Measurements from ENCODE around the gene TLL2. TPM values are rescaled to one million over a fixed set of nuclear protein-coding genes. Genes with fewer than 3 reads are reported as not detected.

Gene TLL2
- total and polyA plus RNA-seq, 4 donors, result 0.12 to 0.36 TPM; not detected in 2

DNA sequence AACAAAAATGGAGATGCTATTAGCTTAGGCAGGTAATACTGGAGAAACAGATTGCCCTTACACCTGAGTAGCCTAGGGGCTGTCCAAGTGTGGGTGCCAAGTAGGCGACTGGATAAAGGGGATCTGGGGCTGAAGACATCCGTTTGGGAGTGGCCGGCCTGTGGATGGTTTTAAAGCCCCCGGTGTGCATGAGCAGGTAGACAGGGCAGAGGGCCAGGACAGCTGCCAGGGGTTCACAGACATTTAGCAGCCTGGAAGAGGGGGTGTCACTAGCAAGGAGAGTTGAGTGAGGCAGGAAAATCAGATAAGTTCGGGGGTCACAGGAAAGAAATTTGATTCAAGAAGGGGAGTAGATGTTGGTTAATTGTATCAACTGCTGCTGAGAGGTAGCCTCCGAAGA lies 153.4 kb downstream of the TLL2 start:
- H3K9me3 ChIP-seq (ENCODE audit: control insufficient read depth, low read length), result no peaks in the 10 kb centered on the region
- intact Hi-C loops (cut with DNase I), result no loop called here
- ATAC-seq (ENCODE audit: low FRiP score) (no peak), DNase-seq (no peak)
- no peaks in the 10 kb centered on the region for H3K27me3 ChIP-seq (ENCODE audit: control insufficient read depth in 1 of 2, insufficient read depth in 2 of 2, low read length in 1 of 2)
- no peaks in the 10 kb centered on the region for H3K4me1 ChIP-seq (ENCODE audit: control insufficient read depth in 1 of 2, insufficient read depth in 2 of 2, low read length in 2 of 2)
- H3K27ac ChIP-seq (ENCODE audit: low read depth in 1 of 2, low read length in 2 of 2), result no peak overlapping the region
- no peaks in the 10 kb centered on the region for H3K36me3 ChIP-seq (ENCODE audit: control insufficient read depth in 1 of 2, insufficient read depth in 2 of 2, low read length in 1 of 2)
- no peak overlapping the region for H3K4me3 ChIP-seq (ENCODE audit: low read length in 2 of 2)
- 94 to 95% methylated on average over 6 of the region's 6 CpGs for WGBS, 2 donors

GRCh38 chr10:96359616-96360015 lies 154.1 kb downstream of the TLL2 start:
- Histone ChIP-seq H3K4me3 (ENCODE audit: low read length in 2 of 2) (no peak overlapping the region), H3K27ac (ENCODE audit: low read depth in 1 of 2, low read length in 2 of 2) (no peak overlapping the region), H3K36me3 (ENCODE audit: control insufficient read depth in 1 of 2, insufficient read depth in 2 of 2, low read length in 1 of 2) (no peaks in the 10 kb centered on the region), H3K27me3 (ENCODE audit: control insufficient read depth in 1 of 2, insufficient read depth in 2 of 2, low read length in 1 of 2) (no peaks in the 10 kb centered on the region), H3K9me3 (ENCODE audit: control insufficient read depth, low read length) (no peaks in the 10 kb centered on the region), H3K4me1 (ENCODE audit: control insufficient read depth in 1 of 2, insufficient read depth in 2 of 2, low read length in 2 of 2) (no peaks in the 10 kb centered on the region)
- ATAC-seq (ENCODE audit: low FRiP score) (no peak), DNase-seq (no peak)
- WGBS, 2 donors, result 75 to 81% methylated on average over 6 of the region's 6 CpGs
- intact Hi-C loops (cut with DNase I), result no loop called here

DNA sequence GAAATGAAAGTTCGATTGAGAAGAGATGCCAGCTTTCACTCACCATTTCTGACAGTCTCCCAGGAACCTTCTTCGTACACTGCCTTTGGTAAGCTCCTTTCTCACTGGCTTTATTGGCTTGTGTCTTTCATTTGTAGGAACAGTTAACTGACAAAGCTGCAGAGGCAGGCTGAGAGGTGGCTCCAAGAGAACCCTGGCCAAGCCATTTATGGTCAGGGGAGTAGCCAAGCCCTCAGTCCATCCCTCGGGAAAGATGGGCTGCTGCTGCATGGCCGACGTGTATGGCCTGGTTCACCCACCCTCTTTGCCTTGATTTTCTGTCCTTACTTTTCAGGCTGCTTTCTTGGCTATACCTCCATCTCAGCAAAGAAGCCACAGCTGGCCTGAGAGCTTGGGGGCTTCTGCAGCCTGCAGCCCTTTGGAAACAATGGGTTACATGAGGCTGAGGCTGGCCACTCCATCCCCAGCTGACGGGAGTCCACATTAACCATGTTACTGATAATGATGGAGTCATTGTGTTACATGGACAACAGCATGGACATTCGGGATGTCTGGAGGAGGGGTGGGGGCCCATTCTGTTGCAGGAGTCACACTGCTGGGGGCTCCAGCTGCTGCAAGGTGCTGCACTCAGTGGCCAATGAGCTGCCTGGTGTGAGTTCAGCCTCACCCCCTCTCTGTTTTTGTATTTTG lies 154.7 kb downstream of the TLL2 start, which contains the start of gene OPALIN:
TSS of gene OPALIN (minus strand) at position 152 of the 690 bp plus-strand sequence. CDS start at position 46, 106 bp downstream.
- no peak within 1 kb of the TSS for H3K4me3 ChIP-seq (ENCODE audit: low read length in 2 of 2)
- H3K27me3 ChIP-seq (ENCODE audit: control insufficient read depth in 1 of 2, insufficient read depth in 2 of 2, low read length in 1 of 2), result no peaks in the 10 kb centered on the region
- ATAC-seq (ENCODE audit: low FRiP score), result no peak
- no peaks in the 10 kb centered on the region for H3K9me3 ChIP-seq (ENCODE audit: control insufficient read depth, low read length)
- WGBS, 2 donors, result 63 to 69% methylated on average over 7 of the region's 7 CpGs
- no peak for DNase-seq
- no peak within 1 kb of the TSS for H3K27ac ChIP-seq (ENCODE audit: low read depth in 1 of 2, low read length in 2 of 2)
- intact Hi-C loops (cut with DNase I), result no loop called here
- no peaks in the 10 kb centered on the region for H3K36me3 ChIP-seq (ENCODE audit: control insufficient read depth in 1 of 2, insufficient read depth in 2 of 2, low read length in 1 of 2)
- no peaks in the 10 kb centered on the region for H3K4me1 ChIP-seq (ENCODE audit: control insufficient read depth in 1 of 2, insufficient read depth in 2 of 2, low read length in 2 of 2)

DNA sequence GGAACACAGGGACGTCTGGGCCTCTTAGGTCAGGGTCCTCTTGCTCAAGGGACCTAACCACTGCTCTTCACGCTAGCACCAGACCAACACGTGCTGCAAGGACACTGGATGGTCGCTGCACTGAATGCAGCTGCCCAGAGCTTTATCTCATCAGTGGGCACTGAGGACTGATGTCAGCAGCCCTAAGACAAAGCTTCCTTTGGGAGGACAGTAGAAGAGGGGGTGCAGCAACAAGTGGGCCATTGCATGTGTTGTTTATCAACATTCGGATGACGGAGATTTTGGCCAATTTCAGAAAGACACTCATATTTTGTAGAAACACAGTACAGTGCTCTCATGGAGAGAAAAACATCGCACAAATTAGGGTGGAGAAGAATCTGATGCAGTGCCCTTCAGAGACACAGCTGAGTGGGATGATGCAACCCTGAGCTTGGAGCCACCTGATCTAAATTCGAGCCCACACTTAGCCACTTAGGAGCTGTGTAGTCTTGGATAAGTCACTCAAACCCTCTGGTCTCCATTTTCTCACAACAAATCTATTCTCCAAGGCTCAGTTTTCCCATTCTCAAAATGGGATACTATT lies 156.6 kb downstream of the TLL2 start:
- ATAC-seq (ENCODE audit: low FRiP score), result no peak
- no peak overlapping the region for H3K27ac ChIP-seq (ENCODE audit: low read depth in 1 of 2, low read length in 2 of 2)
- no peak overlapping the region for H3K4me3 ChIP-seq (ENCODE audit: low read length in 2 of 2)
- no peaks in the 10 kb centered on the region for H3K36me3 ChIP-seq (ENCODE audit: control insufficient read depth in 1 of 2, insufficient read depth in 2 of 2, low read length in 1 of 2)
- no peaks in the 10 kb centered on the region for H3K9me3 ChIP-seq (ENCODE audit: control insufficient read depth, low read length)
- no peak for DNase-seq
- intact Hi-C loops (cut with DNase I), result no loop called here
- 74 to 75% methylated on average over 8 of the region's 8 CpGs for WGBS, 2 donors
- no peaks in the 10 kb centered on the region for H3K27me3 ChIP-seq (ENCODE audit: control insufficient read depth in 1 of 2, insufficient read depth in 2 of 2, low read length in 1 of 2)
- no peaks in the 10 kb centered on the region for H3K4me1 ChIP-seq (ENCODE audit: control insufficient read depth in 1 of 2, insufficient read depth in 2 of 2, low read length in 2 of 2)

DNA sequence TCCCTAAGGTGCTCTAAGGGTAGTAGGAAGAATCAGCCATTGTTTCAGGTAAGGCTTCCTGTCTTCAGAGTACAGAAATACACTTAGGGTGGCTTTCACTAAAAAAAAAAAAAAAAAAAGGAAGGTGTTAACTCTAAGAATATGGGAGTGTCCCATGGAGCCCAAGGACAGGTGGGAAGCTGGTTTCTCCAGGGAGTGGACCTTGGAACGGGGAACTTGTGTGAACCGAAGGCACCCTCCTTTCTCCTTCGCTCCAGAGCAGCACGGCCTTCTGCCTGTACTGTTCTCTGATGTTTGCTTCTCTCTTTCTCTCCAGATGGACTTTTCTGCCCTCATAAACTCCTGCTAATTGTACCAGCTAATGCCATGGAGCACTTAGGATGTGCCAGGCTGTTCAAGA lies 161.1 kb downstream of the TLL2 start:
- DNase-seq, result no peak
- 70 to 72% methylated on average over 4 of the region's 4 CpGs for WGBS, 2 donors
- H3K36me3 ChIP-seq (ENCODE audit: control insufficient read depth in 1 of 2, insufficient read depth in 2 of 2, low read length in 1 of 2), result no peaks in the 10 kb centered on the region
- H3K9me3 ChIP-seq (ENCODE audit: control insufficient read depth, low read length), result no peaks in the 10 kb centered on the region
- no peak for ATAC-seq (ENCODE audit: low FRiP score)
- H3K4me1 ChIP-seq (ENCODE audit: control insufficient read depth in 1 of 2, insufficient read depth in 2 of 2, low read length in 2 of 2), result no peaks in the 10 kb centered on the region
- H3K27me3 ChIP-seq (ENCODE audit: control insufficient read depth in 1 of 2, insufficient read depth in 2 of 2, low read length in 1 of 2), result no peaks in the 10 kb centered on the region
- H3K4me3 ChIP-seq (ENCODE audit: low read length in 2 of 2), result no peak overlapping the region
- no peak overlapping the region for H3K27ac ChIP-seq (ENCODE audit: low read depth in 1 of 2, low read length in 2 of 2)
- intact Hi-C loops (cut with DNase I), result no loop called here

DNA sequence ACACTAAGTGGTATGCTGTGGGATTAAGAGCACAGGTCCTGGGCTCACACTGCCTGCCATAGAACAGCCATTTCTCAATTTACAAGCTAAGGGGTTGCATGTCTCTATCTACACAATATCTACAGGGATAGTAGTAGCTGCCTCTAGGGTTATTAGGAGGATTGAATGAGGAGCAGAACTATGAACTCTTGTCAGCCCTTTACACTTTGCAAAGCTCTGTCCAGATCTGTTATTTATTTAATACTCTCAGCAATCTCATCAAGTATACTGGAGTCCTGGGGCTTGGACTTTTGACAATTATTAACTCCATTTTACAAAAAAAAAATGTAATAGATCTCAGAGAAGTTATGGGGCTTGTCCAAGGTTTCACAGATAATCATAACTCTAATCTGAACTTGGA lies 161.7 kb downstream of the TLL2 start:
- intact Hi-C loops (cut with DNase I), result no loop called here
- Histone ChIP-seq H3K4me1 (ENCODE audit: control insufficient read depth in 1 of 2, insufficient read depth in 2 of 2, low read length in 2 of 2) (no peaks in the 10 kb centered on the region), H3K4me3 (ENCODE audit: low read length in 2 of 2) (no peak overlapping the region), H3K27ac (ENCODE audit: low read depth in 1 of 2, low read length in 2 of 2) (no peak overlapping the region), H3K9me3 (ENCODE audit: control insufficient read depth, low read length) (no peaks in the 10 kb centered on the region), H3K36me3 (ENCODE audit: control insufficient read depth in 1 of 2, insufficient read depth in 2 of 2, low read length in 1 of 2) (no peaks in the 10 kb centered on the region), H3K27me3 (ENCODE audit: control insufficient read depth in 1 of 2, insufficient read depth in 2 of 2, low read length in 1 of 2) (no peaks in the 10 kb centered on the region)
- ATAC-seq (ENCODE audit: low FRiP score), result no peak
- DNase-seq, result no peak

- Histone ChIP-seq H3K4me3 (ENCODE audit: low read length in 2 of 2) (no peak overlapping the region), H3K27ac (ENCODE audit: low read depth in 1 of 2, low read length in 2 of 2) (no peak overlapping the region), H3K36me3 (ENCODE audit: control insufficient read depth in 1 of 2, insufficient read depth in 2 of 2, low read length in 1 of 2) (no peaks in the 10 kb centered on the region), H3K27me3 (ENCODE audit: control insufficient read depth in 1 of 2, insufficient read depth in 2 of 2, low read length in 1 of 2) (no peaks in the 10 kb centered on the region), H3K4me1 (ENCODE audit: control insufficient read depth in 1 of 2, insufficient read depth in 2 of 2, low read length in 2 of 2) (no peaks in the 10 kb centered on the region), H3K9me3 (ENCODE audit: control insufficient read depth, low read length) (peaks cover 5% of the 10 kb centered on the region)
- no peak for DNase-seq
- ATAC-seq (ENCODE audit: low FRiP score), result no peak
- WGBS, 2 donors, result 86 to 87% methylated on average over 1 of the region's 1 CpG
- intact Hi-C loops (cut with DNase I), result no loop called here
Observed at GRCh38 chr10:96346295-96346694, 167.4 kb downstream of the TLL2 start.

- intact Hi-C loops (cut with DNase I), result no loop called here
- Histone ChIP-seq H3K4me3 (ENCODE audit: low read length in 2 of 2) (no peak overlapping the region), H3K4me1 (ENCODE audit: control insufficient read depth in 1 of 2, insufficient read depth in 2 of 2, low read length in 2 of 2) (no peaks in the 10 kb centered on the region), H3K27me3 (ENCODE audit: control insufficient read depth in 1 of 2, insufficient read depth in 2 of 2, low read length in 1 of 2) (no peaks in the 10 kb centered on the region), H3K27ac (ENCODE audit: low read depth in 1 of 2, low read length in 2 of 2) (no peak overlapping the region), H3K9me3 (ENCODE audit: control insufficient read depth, low read length) (peaks cover 5% of the 10 kb centered on the region), H3K36me3 (ENCODE audit: control insufficient read depth in 1 of 2, insufficient read depth in 2 of 2, low read length in 1 of 2) (no peaks in the 10 kb centered on the region)
- 46 to 53% methylated on average over 2 of the region's 2 CpGs for WGBS, 2 donors
- ATAC-seq (ENCODE audit: low FRiP score), result no peak
- DNase-seq, result no peak
Observed at GRCh38 chr10:96345222-96345621, 168.5 kb downstream of the TLL2 start.

GRCh38 chr10:96344178-96344577 lies 169.5 kb downstream of the TLL2 start:
- intact Hi-C loops (cut with DNase I), result no loop called here
- peaks cover 5% of the 10 kb centered on the region for H3K9me3 ChIP-seq (ENCODE audit: control insufficient read depth, low read length)
- H3K27me3 ChIP-seq (ENCODE audit: control insufficient read depth in 1 of 2, insufficient read depth in 2 of 2, low read length in 1 of 2), result no peaks in the 10 kb centered on the region
- no peak overlapping the region for H3K27ac ChIP-seq (ENCODE audit: low read depth in 1 of 2, low read length in 2 of 2)
- H3K4me1 ChIP-seq (ENCODE audit: control insufficient read depth in 1 of 2, insufficient read depth in 2 of 2, low read length in 2 of 2), result no peaks in the 10 kb centered on the region
- WGBS, 2 donors, result 95 to 97% methylated on average over 4 of the region's 4 CpGs
- ATAC-seq (ENCODE audit: low FRiP score) (no peak), DNase-seq (no peak)
- no peak overlapping the region for H3K4me3 ChIP-seq (ENCODE audit: low read length in 2 of 2)
- no peaks in the 10 kb centered on the region for H3K36me3 ChIP-seq (ENCODE audit: control insufficient read depth in 1 of 2, insufficient read depth in 2 of 2, low read length in 1 of 2)
